ENCODE results near the gene OSBPL10. TPM values are rescaled to one million over a fixed set of nuclear protein-coding genes. Genes with fewer than 3 reads are reported as not detected.

Gene OSBPL10
- total and polyA plus RNA-seq, 2 donors (not counting 1 experiment from before 2014, with no cell fraction given), result 88.5 to 310 TPM

DNA sequence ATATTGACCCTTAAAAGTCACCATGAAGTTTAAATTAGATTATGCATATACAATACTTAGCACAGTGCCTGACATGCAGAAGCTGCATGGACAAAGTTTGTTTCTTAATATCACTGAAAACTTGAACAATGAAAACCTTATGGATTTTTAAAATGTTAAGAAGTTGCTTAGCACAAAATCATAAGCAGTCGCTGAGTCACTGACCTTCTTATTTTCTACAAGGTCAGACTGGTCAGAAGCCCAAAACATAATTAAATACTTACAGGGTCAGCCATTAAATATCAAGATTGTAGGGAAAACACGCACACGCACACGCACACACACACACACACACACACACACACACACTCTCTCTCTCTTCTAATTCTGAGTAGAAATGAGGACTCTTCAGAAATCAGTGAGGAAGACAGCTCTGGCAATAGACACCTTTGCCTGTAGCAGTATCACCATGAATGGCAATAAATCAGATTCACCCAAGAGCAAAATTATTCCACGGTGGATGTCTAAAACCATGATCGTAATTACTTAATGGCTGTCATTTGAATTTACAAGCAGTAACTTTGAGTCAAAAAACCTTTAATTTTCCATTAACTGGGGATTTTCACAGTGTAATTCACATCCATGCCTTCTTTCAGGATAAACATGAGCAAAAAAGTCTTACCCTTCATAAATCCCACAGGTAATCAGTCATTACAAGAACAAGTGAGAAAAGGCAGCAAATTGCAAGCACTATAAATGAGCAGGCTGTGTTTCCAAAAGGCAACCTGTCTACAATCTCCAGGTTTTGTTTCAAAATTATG is 147.5 kb downstream of the OSBPL10 start:
- WGBS (ENCODE audit: insufficient coverage), result 100% methylated on average over 2 of the region's 6 CpGs
- H3K9me3 ChIP-seq (ENCODE audit: control extremely low read depth in 1 of 3, control insufficient read depth in 2 of 3, insufficient read depth in 1 of 3, low read length in 2 of 3), result no peaks in the 10 kb centered on the region
- H3K4me1 ChIP-seq (ENCODE audit: control insufficient read depth in 2 of 2, insufficient read depth in 2 of 2, low read length in 2 of 2), result peaks cover 0 to 6% of the 10 kb centered on the region in 2 donors
- Mint-ChIP-seq H3K4me3 (no peak overlapping the region), H3K9me3 (ENCODE audit: insufficient read depth) (no peaks in the 10 kb centered on the region), H3K4me1 (peaks cover 46% of the 10 kb centered on the region), H3K27ac (no peak overlapping the region), H3K27me3 (no peaks in the 10 kb centered on the region)
- H3K27ac ChIP-seq (ENCODE audit: low read length in 2 of 2), result no peak overlapping the region
- POLR2A ChIA-PET, result no interaction called here
- CTCF ChIA-PET, result interaction anchor here (0.8 kb wide), 1 partner anchor 311 kb away, joined by 3 read pairs; no protein-coding TSS in a partner anchor
- intact Hi-C loops (cut with micrococcal nuclease), result no loop called here
- H3K36me3 ChIP-seq (replicated peaks in 1 of 2; ENCODE audit: control extremely low read depth in 1 of 2, control insufficient read depth in 1 of 2, extremely low read depth in 1 of 2, insufficient read depth in 2 of 2, low read length in 1 of 2), result peaks cover 3 to 31% of the 10 kb centered on the region in 2 experiments
- ATAC-seq (ENCODE audit: low read depth) (no peak), DNase-seq (no peak)
- H3K27me3 ChIP-seq (replicated peaks in 1 of 4; ENCODE audit: control extremely low read depth in 1 of 4, control insufficient read depth in 3 of 4, insufficient read depth in 4 of 4, low read length in 3 of 4), result no peaks in the 10 kb centered on the region
- H3K79me2 ChIP-seq (ENCODE audit: control insufficient read depth, insufficient read depth, low read length), result peaks cover 76% of the 10 kb centered on the region
- H3K9ac ChIP-seq (ENCODE audit: low read length), result no peak overlapping the region
- no peak overlapping the region for H2AFZ ChIP-seq (ENCODE audit: insufficient read depth, low read depth, low read length, poor library complexity, severe bottlenecking)
- no peak overlapping the region for H3K4me2 ChIP-seq (replicated peaks; ENCODE audit: low read depth, low read length, poor library complexity, severe bottlenecking)
- H4K20me1 ChIP-seq (ENCODE audit: control insufficient read depth, insufficient read depth, low read length, poor library complexity, severe bottlenecking), result peaks cover 63% of the 10 kb centered on the region
- no peak overlapping the region for H3K4me3 ChIP-seq (ENCODE audit: control extremely low read depth in 1 of 5, extremely low read depth in 1 of 5, insufficient read depth in 1 of 5, low read depth in 2 of 5, low read length in 4 of 5)
- TF ChIP-seq, protein P1, sequence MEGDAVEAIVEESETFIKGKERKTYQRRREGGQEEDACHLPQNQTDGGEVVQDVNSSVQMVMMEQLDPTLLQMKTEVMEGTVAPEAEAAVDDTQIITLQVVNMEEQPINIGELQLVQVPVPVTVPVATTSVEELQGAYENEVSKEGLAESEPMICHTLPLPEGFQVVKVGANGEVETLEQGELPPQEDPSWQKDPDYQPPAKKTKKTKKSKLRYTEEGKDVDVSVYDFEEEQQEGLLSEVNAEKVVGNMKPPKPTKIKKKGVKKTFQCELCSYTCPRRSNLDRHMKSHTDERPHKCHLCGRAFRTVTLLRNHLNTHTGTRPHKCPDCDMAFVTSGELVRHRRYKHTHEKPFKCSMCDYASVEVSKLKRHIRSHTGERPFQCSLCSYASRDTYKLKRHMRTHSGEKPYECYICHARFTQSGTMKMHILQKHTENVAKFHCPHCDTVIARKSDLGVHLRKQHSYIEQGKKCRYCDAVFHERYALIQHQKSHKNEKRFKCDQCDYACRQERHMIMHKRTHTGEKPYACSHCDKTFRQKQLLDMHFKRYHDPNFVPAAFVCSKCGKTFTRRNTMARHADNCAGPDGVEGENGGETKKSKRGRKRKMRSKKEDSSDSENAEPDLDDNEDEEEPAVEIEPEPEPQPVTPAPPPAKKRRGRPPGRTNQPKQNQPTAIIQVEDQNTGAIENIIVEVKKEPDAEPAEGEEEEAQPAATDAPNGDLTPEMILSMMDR (IDR thresholded peaks at IDR 0.05), result no peak
- TF ChIP-seq EZH2 (IDR thresholded peaks at IDR 0.05; ENCODE audit: borderline replicate concordance, insufficient read depth, low read depth, low read length, poor library complexity, severe bottlenecking), result no peak

DNA sequence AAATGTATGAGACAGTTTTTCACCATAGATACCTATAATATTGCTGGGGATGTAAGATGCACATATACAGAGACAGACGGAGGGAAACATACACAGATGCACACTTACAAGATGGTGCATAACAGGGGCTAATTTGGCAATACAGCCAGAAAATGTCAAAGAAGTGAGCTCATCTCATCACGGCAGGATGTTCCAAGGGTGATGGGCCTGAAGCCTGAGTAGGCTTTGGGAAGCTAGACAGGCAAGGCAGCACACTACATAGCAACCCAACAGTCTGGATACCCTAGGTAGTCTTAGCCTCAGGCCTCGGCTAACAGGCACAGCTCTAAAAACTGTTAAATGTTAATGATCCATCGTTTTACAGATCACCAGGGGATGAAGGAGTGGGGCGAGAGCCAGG is 148.5 kb downstream of the OSBPL10 start:
- Mint-ChIP-seq H3K4me1 (peaks cover 47% of the 10 kb centered on the region), H3K9me3 (ENCODE audit: insufficient read depth) (no peaks in the 10 kb centered on the region), H3K4me3 (no peak overlapping the region), H3K27ac (no peak overlapping the region), H3K27me3 (no peaks in the 10 kb centered on the region)
- intact Hi-C loops (cut with micrococcal nuclease), result no loop called here
- Histone ChIP-seq H3K27me3 (replicated peaks in 1 of 4; ENCODE audit: control extremely low read depth in 1 of 4, control insufficient read depth in 3 of 4, insufficient read depth in 4 of 4, low read length in 3 of 4) (no peaks in the 10 kb centered on the region), H3K27ac (ENCODE audit: low read length in 2 of 2) (no peak overlapping the region), H3K9ac (ENCODE audit: low read length) (no peak overlapping the region), H3K4me1 (ENCODE audit: control insufficient read depth in 2 of 2, insufficient read depth in 2 of 2, low read length in 2 of 2) (peaks cover 0 to 6% of the 10 kb centered on the region in 2 donors), H3K9me3 (ENCODE audit: control extremely low read depth in 1 of 3, control insufficient read depth in 2 of 3, insufficient read depth in 1 of 3, low read length in 2 of 3) (no peaks in the 10 kb centered on the region), H3K4me3 (ENCODE audit: control extremely low read depth in 1 of 5, extremely low read depth in 1 of 5, insufficient read depth in 1 of 5, low read depth in 2 of 5, low read length in 4 of 5) (no peak overlapping the region), H3K4me2 (replicated peaks; ENCODE audit: low read depth, low read length, poor library complexity, severe bottlenecking) (no peak overlapping the region), H2AFZ (ENCODE audit: insufficient read depth, low read depth, low read length, poor library complexity, severe bottlenecking) (no peak overlapping the region), H3K79me2 (ENCODE audit: control insufficient read depth, insufficient read depth, low read length) (peaks cover 66% of the 10 kb centered on the region), H3K36me3 (replicated peaks in 1 of 2; ENCODE audit: control extremely low read depth in 1 of 2, control insufficient read depth in 1 of 2, extremely low read depth in 1 of 2, insufficient read depth in 2 of 2, low read length in 1 of 2) (peaks cover 3 to 38% of the 10 kb centered on the region in 2 experiments), H4K20me1 (ENCODE audit: control insufficient read depth, insufficient read depth, low read length, poor library complexity, severe bottlenecking) (peaks cover 57% of the 10 kb centered on the region)
- POLR2A ChIA-PET, result no interaction called here
- CTCF ChIA-PET, result interaction anchor here (0.8 kb wide), 1 partner anchor 312 kb away, joined by 3 read pairs; no protein-coding TSS in a partner anchor
- ATAC-seq (ENCODE audit: low read depth) (no peak), DNase-seq (no peak)
- WGBS (ENCODE audit: insufficient coverage), result 84% methylated on average over 3 of the region's 5 CpGs
- no peak for TF ChIP-seq EZH2 (IDR thresholded peaks at IDR 0.05; ENCODE audit: borderline replicate concordance, insufficient read depth, low read depth, low read length, poor library complexity, severe bottlenecking)
- TF ChIP-seq, protein P1 (IDR thresholded peaks at IDR 0.05), result no peak

Measured in B cell (primary cell).